ENCODE results near the gene OPA1.

Gene OPA1

GRCh38 chr3:193650585-193650984 lies 57.6 kb downstream of the OPA1 start:
- DNase-seq: no peak

DNA sequence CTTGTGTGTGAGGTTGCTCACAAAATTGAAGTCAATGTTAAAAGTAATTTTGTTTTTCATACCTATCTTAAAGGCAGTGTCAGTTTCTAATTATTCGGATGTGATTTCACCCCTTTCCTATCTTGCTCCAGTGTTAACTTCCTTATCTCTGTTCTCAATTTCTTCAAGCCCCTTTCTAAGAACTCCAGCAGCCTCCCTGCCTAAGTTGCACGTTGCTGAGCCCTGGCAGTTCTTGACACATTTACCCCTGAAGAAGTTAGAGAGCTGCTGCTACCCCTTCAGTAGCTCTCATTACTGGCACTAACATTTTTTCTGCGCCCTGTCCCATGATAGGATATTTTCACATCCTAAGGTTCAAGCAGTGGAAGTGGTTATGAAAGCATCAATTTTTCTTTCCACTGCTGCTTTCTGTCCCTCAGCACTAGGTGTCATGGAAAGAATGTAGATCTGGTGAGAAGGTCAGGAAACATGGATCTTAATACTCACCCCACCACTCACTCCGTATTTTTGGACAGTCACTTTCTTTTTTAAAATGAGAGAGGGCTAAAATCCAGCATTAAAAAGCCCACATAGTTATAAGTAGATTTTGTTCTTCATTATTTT lies 62.9 kb downstream of the OPA1 start:
- no peak for DNase-seq

GRCh38 chr3:193656445-193656844 lies 63.4 kb downstream of the OPA1 start:
- DNase-seq: no peak

GRCh38 chr3:193656878-193657282 lies 63.9 kb downstream of the OPA1 start:
- DNase-seq: no peak

GRCh38 chr3:193660171-193660570 lies 67.2 kb downstream of the OPA1 start:
- no peak for DNase-seq

GRCh38 chr3:193660698-193661411 lies 67.8 kb downstream of the OPA1 start:
- no peak for DNase-seq

- DNase-seq: no peak
Observed at GRCh38 chr3:193662757-193663322, 69.8 kb downstream of the OPA1 start.

GRCh38 chr3:193665370-193665989 lies 72.5 kb downstream of the OPA1 start:
- DNase-seq: no peak

GRCh38 chr3:193673845-193674244 lies 80.8 kb downstream of the OPA1 start:
- DNase-seq: no peak

DNA sequence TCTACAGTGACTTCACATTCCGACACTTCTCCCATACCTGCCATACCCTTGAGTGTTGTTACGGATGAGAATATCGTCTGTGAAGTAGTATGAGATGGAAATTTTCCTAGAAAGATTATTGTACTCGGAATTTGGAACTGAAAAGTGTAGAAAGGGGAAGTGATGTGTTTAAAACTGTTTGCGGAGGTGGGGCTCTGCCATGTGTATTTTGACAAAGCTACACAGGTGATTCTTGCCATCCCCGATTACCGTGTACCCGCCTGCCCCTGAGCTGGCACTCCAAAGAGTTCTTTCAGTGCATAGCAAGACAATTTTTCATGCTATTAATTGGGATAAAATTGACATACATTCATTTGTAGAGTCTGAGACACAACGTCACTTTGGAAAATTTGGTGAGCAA lies 81.7 kb downstream of the OPA1 start:
- no peak for DNase-seq

DNA sequence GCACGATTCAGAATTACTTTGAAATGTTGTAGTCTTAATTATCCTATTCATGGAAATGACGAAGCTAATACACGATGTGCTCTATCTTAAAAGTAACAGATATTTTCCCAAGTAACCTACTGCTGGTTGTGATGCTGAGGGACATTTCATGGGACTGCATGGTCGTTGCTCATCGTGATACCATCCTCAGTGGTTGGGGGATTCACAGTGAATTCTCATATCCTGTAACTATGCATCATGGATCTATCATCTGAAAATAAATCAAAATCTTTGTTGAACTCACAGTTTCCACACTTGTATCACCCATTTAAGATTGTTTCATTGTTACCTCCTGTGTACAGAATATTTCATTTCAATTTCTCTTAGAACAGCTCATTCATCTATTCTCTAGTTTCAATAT lies 84.7 kb downstream of the OPA1 start:
- DNase-seq: no peak

DNA sequence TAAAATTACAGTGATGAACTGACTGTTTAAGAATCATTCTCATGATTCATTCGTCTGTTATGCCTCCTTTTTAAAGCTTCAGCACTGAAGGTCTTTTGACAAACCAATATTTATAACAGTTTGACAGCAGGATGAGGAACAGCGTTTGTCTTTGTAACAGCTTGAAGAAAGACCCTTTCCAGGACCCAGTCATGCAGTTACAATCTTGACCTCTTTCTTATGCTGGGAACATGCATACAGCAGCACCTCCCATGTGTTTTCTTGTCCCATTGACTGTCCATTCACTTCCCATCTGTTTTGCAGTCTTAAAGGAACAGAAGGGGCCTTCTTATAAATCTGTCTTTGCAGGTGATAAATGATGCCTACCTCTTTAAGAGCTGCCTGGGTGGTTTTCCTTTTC lies 87.2 kb downstream of the OPA1 start:
- DNase-seq: no peak

DNA sequence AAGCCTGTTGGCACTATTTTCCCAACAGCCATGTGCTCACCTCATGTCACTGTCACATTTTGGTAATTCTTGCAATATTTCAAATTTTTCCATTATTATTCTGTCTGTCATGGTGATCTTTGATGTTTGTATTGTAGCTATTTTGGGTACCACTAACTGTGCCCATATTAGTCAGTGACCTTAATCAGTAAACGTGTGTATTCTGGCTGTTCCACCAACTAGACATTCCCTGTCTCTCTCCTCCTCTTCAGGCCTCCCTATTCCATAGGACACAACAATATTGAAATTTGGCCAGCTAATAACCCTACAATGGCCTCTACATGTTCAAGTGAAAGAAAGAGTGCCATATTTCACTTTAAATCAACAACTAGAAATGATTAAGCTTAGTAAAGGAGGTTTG lies 88.6 kb downstream of the OPA1 start:
- DNase-seq: no peak

DNA sequence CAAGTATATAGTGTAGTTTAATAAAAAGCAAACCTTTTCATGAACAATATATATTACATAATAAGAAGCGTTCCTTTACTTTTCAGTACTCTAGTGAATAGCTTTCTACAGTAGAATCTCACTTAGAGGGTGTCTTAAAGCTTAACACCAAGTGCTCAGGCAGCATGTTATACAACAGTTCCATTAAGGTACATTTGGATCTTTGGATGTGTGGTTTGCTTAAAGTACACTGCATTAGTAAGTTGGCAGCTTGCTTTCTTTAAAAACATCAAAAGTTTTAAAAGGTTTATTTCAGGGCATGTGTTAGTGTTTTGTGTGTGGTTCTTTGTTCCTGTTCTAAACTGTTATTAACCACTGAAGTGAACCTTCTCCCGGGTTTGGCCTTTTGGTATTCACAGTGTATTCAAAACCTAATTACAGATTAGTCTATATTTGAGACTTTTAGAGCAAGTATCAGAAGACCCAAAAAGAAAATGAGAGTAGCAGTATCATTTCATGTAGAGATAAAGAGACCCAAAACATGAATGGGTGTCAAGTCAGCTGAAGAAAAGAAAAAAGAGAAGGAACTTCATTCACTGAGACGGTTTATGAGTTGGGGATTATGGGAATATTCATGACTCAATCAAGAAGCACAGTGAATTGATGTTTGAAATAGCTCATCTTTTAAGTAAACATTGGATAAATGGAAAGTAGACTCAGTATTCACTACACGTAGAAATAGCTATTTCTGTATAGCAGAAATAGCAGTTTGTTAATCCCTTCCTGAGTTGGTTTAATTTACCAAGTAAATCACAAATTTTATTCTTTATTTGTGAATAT lies 93.9 kb downstream of the OPA1 start:
- DNase-seq: no peak

DNA sequence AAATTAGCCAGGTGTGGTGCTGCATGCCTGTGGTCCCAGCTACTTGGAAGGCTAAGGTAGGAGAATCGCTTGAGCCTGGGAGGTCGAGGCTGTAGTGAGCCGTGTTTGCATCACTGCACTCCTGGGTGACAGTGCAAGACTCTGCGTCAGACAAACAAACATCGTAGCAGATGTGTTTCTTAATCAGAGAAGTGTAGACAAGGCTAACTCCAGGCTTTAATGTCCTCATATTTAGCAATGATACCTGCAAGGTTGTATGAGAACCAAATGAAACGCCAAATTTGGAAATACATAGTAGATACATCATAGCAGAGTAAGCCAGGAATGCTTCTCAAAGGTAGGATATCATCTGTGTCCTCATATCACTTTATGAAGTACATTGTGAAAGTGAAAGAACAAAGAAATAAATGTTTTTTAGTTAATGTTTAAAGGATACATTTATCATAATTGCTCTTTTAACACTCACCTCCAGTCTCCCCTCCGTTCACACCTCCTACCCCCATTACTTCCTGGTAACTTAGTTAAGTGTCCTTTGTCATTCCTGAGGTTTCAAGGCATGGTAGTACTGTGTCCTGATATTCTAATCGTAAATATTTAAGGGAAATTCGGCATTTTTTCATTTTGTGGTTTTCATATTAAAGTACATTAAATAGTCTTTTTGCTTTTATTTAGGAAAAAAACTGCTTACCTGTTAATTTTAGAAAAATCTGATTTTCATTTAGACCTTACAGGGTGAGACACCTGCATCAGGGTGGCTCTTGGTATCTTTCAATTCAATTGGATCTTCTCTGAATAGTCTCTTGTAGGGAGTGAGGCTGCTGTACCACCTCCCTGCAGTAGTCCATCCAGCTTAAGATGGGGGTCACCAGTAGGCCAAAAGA lies 96.1 kb downstream of the OPA1 start:
- no peak for DNase-seq

GRCh38 chr3:193693774-193694173 lies 100.8 kb downstream of the OPA1 start:
- DNase-seq: no peak

DNA sequence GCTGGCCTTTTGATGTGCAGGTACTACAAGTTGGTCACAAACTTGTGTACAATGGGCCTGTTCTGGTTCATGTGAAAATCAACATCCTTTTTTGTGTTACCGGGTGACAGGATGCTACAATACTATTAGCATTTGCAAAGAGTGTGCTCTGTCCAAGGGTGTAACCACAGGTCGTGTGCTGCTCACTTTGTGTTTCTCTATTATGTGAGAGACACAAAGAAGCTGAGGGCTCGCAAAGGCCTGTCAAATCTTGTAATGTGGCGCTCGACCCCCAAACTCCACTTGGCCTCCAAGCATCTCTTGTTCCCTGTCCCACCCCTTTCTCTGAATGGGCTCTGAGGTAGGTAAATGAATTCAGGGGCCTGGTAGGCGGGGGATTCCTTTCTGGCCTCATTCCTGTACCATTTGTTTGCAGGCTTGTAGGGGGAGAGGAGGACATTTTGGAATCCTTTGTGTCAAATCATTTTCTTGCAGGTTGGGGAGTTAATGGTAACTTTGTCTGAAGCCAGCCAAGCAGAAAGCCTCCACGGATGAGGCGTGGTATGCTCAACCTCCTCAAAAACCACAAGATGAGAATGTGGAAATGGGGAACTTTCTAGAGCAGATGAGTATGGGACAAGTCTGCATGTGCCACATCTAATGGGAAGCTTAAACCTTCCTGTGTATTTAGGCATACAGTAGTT lies 109.1 kb downstream of the OPA1 start:
- DNase-seq: no peak

DNA sequence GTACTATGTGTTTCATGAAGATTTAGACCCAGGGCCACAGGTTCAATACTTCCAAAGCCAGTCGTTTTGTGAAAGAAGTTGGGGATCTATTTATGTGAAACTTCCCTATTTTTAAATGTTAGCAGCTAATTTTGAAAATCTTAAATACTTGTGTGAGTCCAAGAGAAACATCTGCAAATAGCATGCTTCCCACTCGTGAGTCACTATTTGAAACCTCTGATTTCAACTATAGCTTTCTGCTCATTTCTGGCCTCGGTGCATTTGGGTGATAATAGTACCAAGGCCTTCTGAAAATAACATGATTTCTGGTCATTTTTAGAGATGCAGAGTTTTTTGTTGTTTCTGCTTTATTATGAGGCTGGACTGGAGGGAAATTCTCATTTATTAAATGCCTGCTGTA lies 110.0 kb downstream of the OPA1 start:
- no peak for DNase-seq

- no peak for DNase-seq
Observed at GRCh38 chr3:193704431-193704830, 111.4 kb downstream of the OPA1 start.

DNA sequence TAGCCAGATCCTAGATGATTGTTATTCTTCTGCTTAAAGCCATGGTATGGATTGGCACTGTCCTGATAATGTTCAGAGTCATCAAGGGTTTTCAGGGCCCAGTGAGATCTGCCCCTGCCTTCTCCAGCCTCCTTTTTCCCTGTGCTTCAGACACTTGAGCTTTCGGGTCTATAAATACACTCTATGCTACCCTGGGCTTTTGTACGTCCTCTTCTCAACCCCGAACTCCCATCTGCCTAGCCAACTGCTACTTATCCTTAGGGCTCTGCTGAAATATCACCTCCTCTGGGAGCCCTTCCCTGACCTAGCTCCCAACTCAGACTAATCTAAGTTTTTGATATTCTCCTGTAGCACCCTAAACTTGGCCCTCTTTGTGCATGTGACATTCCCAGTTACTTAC lies 115.3 kb downstream of the OPA1 start:
- DNase-seq: no peak

DNA sequence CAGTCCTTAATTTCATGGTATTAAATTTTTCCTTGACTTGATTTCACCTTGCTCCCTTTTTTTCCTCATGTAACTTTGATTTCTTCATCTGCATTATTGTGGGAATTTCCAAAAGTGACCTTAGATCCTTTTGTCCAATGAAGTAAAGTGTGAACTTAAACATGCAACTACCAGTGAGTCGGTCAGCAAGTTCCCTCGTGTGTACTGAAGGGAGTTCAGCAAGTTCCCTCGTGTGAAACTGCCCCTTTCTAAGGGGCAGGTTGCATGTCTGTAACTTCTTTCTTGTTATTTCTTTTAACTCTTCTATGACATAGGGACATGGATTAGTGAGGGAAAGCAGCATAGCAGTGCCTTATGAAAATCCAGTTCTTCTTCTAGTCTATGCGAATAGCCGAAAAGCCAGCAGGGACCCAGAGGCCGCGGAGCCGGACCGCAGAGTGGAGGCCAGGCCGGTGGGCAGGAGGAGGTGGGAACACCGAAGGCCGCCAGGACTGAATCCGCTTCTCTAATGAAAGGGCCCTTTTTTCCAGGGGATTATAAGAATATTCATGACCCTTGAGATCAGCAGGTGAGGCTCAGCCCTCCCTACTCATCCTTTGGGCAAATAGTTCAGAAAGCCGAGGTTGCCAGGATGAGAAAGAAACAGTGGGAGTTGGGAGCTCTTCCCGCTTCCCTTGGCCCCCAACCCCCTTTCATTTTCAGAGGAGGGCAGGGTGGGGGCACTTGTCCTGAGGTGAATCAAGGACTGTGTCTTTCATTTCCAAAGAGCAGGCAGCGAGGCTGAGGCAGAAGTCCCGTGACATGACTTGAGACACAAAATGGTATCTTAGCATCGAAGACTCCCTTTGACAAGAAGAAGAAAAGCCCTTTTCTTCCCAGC lies 117.5 kb downstream of the OPA1 start:
- no peak for DNase-seq
